Activated gamma-delta T cell (primary cell): ENCODE results near the gene COPB2.

ENCODE experiments used
- DNase-seq: peaks from one replicate; lab custom pipeline; 2025; lab: John Stamatoyannopoulos, UW

Gene COPB2

GRCh38 chr3:139307601-139308555, 81.6 kb downstream of the COPB2 start:
- no peak for DNase-seq
